Skeletal muscle satellite cell (primary cell): Measurements from ENCODE around the gene DOK4.
A peak's percentile ranks its signal among the peaks of the same experiment; 100 is the strongest.

Experiments
- H3K27me3 ChIP-seq: 2 replicates; pipeline ENCODE4 v1.7.0; 2013; ENCODE audit warnings: low read length; ENCODE audit not compliant: control insufficient read depth, insufficient read depth
- H3K36me3 ChIP-seq: 2 replicates; pipeline ENCODE4 v1.7.0; 2013; ENCODE audit warnings: mild to moderate bottlenecking, control low read depth, low read length; ENCODE audit not compliant: insufficient read depth
- H3K4me1 ChIP-seq: 2 replicates; pipeline ENCODE4 v1.7.0; 2013; ENCODE audit warnings: low read length; ENCODE audit not compliant: control insufficient read depth, insufficient read depth
- H3K4me2 ChIP-seq: 2 replicates; pipeline ENCODE4 v1.7.0; 2013; ENCODE audit warnings: mild to moderate bottlenecking, low read length
- H3K4me3 ChIP-seq: 2 replicates; pipeline ENCODE4 v1.7.0; 2013; ENCODE audit warnings: low read length
- H3K9ac ChIP-seq: 2 replicates; pipeline ENCODE4 v1.7.0; 2013; ENCODE audit warnings: mild to moderate bottlenecking, low read depth, low read length, moderate library complexity
- H3K9me3 ChIP-seq: replicated peaks from 2 replicates; pipeline ENCODE4 v1.7.0; 2013; ENCODE audit warnings: mild to moderate bottlenecking, control low read depth, low read length

Gene DOK4

GRCh38 chr16:57471852-57472664 is 14.2 kb downstream of the DOK4 start:
- Histone ChIP-seq H3K4me1 (peaks cover 5% of the 10 kb centered on the region), H3K4me3 (no peak overlapping the region), H3K36me3 (peaks cover 72% of the 10 kb centered on the region), H3K9me3 (no peaks in the 10 kb centered on the region), H3K9ac (no peak overlapping the region), H3K4me2 (no peak overlapping the region), H3K27me3 (no peaks in the 10 kb centered on the region)

DNA sequence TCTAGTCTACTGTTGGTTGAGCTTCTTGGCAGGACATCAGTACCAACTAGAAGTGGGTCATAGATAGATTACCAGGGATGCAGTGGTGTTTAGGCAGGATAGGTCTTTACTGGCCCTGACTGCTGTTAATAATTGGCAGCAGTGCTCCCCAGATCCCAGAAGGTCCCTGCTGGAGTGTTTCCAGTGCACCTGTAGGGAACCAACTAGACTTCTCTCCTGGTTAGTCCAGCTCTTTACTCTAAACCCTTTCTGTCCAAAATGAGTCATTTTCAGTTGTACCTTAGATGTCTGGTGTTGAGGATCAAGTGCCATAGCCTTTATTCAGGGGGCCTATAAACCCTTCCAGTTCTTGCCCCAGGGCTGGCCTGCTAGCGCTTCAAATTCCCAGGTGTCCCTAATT is 15.1 kb downstream of the DOK4 start:
- no peaks in the 10 kb centered on the region for H3K9me3 ChIP-seq
- no peak overlapping the region for H3K4me3 ChIP-seq
- peaks cover 77% of the 10 kb centered on the region for H3K36me3 ChIP-seq
- peaks cover 5% of the 10 kb centered on the region for H3K4me1 ChIP-seq
- H3K9ac ChIP-seq, result no peak overlapping the region
- no peak overlapping the region for H3K4me2 ChIP-seq
- H3K27me3 ChIP-seq, result no peaks in the 10 kb centered on the region

DNA sequence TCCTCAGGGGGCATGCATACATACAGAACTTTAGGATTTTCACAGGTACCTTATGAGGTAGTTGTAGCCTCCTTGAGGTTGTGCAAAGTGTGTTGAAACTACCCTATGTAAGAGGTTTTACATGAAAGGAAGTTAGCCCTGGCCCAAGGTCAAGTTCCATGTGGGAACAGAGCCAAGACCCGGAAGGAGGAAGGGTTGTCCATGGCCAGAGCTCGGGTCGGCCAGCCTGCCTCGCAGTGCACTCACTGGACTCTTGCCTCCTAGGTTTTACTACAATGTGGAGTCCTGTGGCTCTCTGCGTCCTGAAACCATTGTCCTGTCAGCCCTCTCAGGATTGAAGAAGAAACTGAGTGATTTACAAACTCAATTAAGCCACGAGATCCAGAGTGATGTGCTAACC is 15.6 kb downstream of the DOK4 start:
- H3K27me3 ChIP-seq, result no peaks in the 10 kb centered on the region
- H3K4me2 ChIP-seq, result no peak overlapping the region
- H3K4me3 ChIP-seq, result no peak overlapping the region
- H3K9ac ChIP-seq, result no peak overlapping the region
- no peaks in the 10 kb centered on the region for H3K9me3 ChIP-seq
- peaks cover 82% of the 10 kb centered on the region for H3K36me3 ChIP-seq
- peaks cover 5% of the 10 kb centered on the region for H3K4me1 ChIP-seq

DNA sequence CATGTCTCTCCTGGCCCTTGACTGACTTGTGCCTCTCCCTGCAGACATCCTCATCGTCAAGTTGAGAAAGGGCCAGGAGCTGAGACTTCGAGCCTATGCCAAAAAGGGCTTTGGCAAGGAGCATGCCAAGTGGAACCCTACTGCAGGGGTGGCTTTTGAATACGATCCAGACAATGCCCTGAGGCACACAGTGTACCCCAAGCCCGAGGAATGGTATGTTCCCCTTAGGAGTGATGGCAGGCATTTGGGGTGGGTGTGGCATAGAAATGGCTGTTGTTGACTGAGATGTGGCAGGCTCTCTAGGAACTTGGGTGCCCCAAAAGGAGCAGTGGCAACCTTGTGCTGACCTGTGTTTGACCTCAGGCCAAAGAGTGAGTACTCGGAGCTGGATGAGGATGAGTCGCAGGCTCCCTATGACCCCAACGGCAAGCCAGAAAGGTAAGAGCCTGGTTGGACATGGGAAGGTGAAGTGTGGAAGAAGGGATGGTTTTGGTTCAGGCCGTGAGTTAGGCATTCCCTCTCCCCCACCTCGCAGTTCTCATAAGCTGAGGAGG is 16.3 kb downstream of the DOK4 start:
- H3K36me3 ChIP-seq, result peaks cover 88% of the 10 kb centered on the region

GRCh38 chr16:57469046-57469445 is 17.2 kb downstream of the DOK4 start:
- H3K36me3 ChIP-seq, result peaks cover 88% of the 10 kb centered on the region

More for the DNA sequence above, 16.3 kb downstream of the DOK4 start:
- peaks cover 5% of the 10 kb centered on the region for H3K4me1 ChIP-seq
- H3K4me2 ChIP-seq, result no peak overlapping the region
- H3K9me3 ChIP-seq, result no peaks in the 10 kb centered on the region
- no peak overlapping the region for H3K9ac ChIP-seq
- H3K27me3 ChIP-seq, result no peaks in the 10 kb centered on the region
- H3K4me3 ChIP-seq, result no peak overlapping the region

GRCh38 chr16:57468346-57468745 is 17.9 kb downstream of the DOK4 start:
- Histone ChIP-seq H3K4me1 (peaks cover 15% of the 10 kb centered on the region), H3K9ac (no peak overlapping the region), H3K4me3 (no peak overlapping the region), H3K9me3 (no peaks in the 10 kb centered on the region), H3K36me3 (peaks cover 81% of the 10 kb centered on the region), H3K27me3 (no peaks in the 10 kb centered on the region), H3K4me2 (no peak overlapping the region)

More at GRCh38 chr16:57469046-57469445, 17.2 kb downstream of the DOK4 start:
- Histone ChIP-seq H3K9me3 (no peaks in the 10 kb centered on the region), H3K4me3 (no peak overlapping the region), H3K4me2 (no peak overlapping the region), H3K27me3 (no peaks in the 10 kb centered on the region), H3K9ac (no peak overlapping the region), H3K4me1 (peaks cover 8% of the 10 kb centered on the region)

- peaks cover 57% of the 10 kb centered on the region for H3K36me3 ChIP-seq
These were observed 21.8 kb downstream of the DOK4 start for GRCh38 chr16:57464523-57464922.

DNA sequence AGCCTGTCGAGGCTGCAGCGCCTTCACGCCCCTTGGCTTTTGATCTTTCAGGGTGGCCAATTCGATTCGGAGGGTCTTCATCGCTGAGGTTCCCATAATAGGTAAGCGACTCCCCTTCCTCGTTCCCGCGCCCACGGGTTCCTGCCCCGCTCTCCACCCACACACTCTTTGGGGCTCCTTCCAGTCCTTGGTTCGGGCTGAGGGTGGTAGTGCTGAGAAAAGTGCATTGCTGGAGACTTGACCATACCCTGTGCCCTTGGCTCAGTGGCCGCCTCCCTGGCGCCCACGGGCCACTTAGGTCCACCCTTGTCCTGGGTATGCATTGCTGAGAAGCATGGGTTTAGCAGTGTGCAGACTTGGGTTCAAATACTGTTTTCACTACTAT is 23.3 kb downstream of the DOK4 start:
- Histone ChIP-seq H3K4me3 (peak overlapping the region; percentile 95), H3K27me3 (no peaks in the 10 kb centered on the region), H3K9ac (peak overlapping the region; percentile 91), H3K4me1 (peaks cover 13% of the 10 kb centered on the region), H3K9me3 (no peaks in the 10 kb centered on the region), H3K4me2 (peak overlapping the region; percentile 85), H3K36me3 (peaks cover 54% of the 10 kb centered on the region)

More at GRCh38 chr16:57464523-57464922, 21.8 kb downstream of the DOK4 start:
- H3K27me3 ChIP-seq, result no peaks in the 10 kb centered on the region
- H3K9ac ChIP-seq, result no peak overlapping the region
- H3K4me3 ChIP-seq, result no peak overlapping the region
- H3K4me1 ChIP-seq, result peaks cover 13% of the 10 kb centered on the region
- no peaks in the 10 kb centered on the region for H3K9me3 ChIP-seq
- no peak overlapping the region for H3K4me2 ChIP-seq

DNA sequence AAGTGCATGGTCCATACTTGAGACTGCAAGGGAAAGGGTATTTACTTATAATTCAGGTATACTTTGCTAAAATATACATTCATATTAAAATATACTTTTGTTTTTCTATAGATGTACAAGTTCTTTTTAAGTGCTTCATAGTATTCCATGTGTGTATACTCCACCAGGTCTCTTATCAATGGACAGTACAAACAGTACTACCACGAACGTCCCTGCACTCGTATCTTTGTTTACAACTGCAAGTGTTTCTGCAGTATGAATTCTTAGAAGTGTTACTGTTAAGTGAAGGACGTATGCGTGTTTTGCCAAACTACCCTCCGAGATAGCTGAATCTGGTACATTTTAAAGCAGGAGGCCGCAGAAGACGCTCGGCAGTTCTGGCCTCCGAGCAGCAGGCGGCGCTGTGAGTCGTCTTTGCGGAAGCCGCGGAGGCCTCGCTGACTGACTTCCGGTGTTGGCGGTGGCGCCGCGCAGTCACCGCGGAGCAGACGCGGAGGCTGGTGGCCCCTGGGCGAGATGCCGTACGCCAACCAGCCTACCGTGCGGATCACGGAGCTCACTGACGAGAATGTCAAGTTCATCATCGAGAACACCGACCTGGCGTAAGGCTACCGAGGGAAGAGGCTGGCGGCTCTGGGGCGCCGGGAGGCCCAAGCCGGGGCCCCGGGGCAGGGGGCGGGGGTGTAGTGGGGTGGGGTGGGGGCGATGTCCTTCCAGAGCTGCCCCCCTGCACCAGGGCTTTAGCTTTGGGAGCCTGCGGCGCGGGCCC is 23.9 kb downstream of the DOK4 start, which contains the start of gene POLR2C:
Gene POLR2C (plus strand): TSS at position 471 of the 769 bp plus-strand sequence. CDS start 46 bp downstream, at position 517.
- H3K9me3 ChIP-seq, result no peaks in the 10 kb centered on the region
- H3K27me3 ChIP-seq, result no peaks in the 10 kb centered on the region
- peak within 1 kb of the TSS; percentile 85 for H3K4me2 ChIP-seq
- H3K36me3 ChIP-seq, result peaks cover 54% of the 10 kb centered on the region
- H3K9ac ChIP-seq, result peak within 1 kb of the TSS; percentile 91
- H3K4me1 ChIP-seq, result peaks cover 13% of the 10 kb centered on the region
- peak within 1 kb of the TSS; percentile 95 for H3K4me3 ChIP-seq

DNA sequence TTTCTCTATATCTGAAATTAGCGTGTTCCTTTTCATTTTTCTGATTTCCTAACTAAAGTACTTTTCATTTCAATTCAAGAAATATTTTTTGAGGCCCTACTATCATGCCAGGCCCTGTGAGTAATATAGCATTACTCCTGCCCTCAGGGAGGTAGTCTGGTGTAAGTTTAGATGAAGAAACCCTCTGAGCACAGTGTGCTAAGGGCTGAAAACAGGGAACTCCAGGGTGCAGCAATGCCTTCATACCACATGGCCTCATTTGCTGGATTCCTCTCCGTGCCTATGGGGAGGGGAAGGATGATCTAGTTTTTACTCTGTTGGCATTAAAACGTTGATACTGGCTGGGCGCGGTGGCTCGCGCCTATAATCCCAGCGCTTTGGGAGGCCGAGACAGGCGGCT is 34.3 kb downstream of the DOK4 start:
- Histone ChIP-seq H3K4me1 (no peaks in the 10 kb centered on the region), H3K36me3 (peaks cover 38% of the 10 kb centered on the region), H3K9ac (no peak overlapping the region), H3K4me3 (no peak overlapping the region), H3K9me3 (no peaks in the 10 kb centered on the region), H3K4me2 (no peak overlapping the region), H3K27me3 (no peaks in the 10 kb centered on the region)

GRCh38 chr16:57447186-57447962 is 38.9 kb downstream of the DOK4 start, which contains the start of the genes CIAPIN1 and COQ9:
CIAPIN1 (minus strand) TSS chr16:57447385; CDS start chr16:57440928, 6,457 bp downstream.
COQ9 (plus strand) TSS chr16:57447479; CDS start chr16:57447506, 27 bp downstream.
- peak within 1 kb of the TSS; percentile 96 for H3K4me3 ChIP-seq
- no peaks in the 10 kb centered on the region for H3K9me3 ChIP-seq
- H3K4me2 ChIP-seq, result peak within 1 kb of the TSS; percentile 92
- peak within 1 kb of the TSS; percentile 98 for H3K9ac ChIP-seq
- H3K27me3 ChIP-seq, result no peaks in the 10 kb centered on the region
- no peaks in the 10 kb centered on the region for H3K36me3 ChIP-seq
- peaks cover 16% of the 10 kb centered on the region for H3K4me1 ChIP-seq
